ENCODE data around the gene CELF2. TPM values are rescaled to one million over a fixed set of nuclear protein-coding genes. Genes with fewer than 3 reads are reported as not detected.

Gene CELF2
- total and polyA plus RNA-seq, 9 of the 15 experiments (the other 6 are each of a cell fraction or from before 2014, with no cell fraction given) = 4.0 to 20.3 (median 11.1) TPM

DNA sequence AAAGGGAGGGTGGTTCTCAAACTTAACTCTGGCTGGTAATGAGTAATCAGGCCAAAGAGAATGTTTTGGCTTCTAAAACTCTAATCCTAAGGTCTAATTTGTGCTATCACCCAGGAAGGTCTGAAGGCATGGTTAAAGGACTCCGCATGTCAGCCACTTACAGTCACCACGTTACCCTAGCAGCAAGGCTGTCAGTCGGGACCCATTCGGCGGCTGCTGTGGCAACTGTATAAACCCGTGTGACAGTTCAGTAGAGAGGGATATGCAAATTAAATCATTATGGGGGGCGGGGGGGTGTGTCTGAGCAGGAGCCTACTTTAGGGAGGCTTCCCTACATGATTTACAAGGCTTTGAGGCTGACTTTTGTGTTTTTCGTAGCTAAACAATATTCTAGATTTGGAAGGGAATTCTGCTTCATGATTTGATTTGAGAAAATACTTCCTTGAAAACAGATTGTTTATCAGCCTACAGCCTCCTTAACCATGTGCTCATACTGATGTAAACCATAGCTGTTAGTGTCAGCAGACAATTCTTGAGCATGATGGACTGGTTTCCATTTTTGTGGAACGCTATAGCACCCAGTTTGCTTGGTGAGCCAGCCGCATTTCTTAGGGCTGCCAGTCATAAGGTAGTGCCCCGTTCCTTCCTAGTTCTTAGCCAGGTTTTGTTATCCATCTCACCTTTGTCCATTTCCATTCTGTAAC, 309.4 kb downstream of the CELF2 start:
- TF ChIP-seq PYGO2 (tag; IDR thresholded peaks at IDR 0.05) (no peak), KAT7 (CRISPR knock-in tag; IDR thresholded peaks at IDR 0.05; ENCODE audit: borderline replicate concordance) (no peak), MAFG (tag; conservative IDR thresholded peaks at IDR 0.05) (no peak), ZNF197 (CRISPR knock-in tag; IDR thresholded peaks at IDR 0.05; ENCODE audit: low read depth) (no peak), LCOR (CRISPR knock-in tag; IDR thresholded peaks at IDR 0.05) (no peak), ZNF217 (CRISPR knock-in tag; IDR thresholded peaks at IDR 0.05) (no peak)
- TF ChIP-seq, protein P1, sequence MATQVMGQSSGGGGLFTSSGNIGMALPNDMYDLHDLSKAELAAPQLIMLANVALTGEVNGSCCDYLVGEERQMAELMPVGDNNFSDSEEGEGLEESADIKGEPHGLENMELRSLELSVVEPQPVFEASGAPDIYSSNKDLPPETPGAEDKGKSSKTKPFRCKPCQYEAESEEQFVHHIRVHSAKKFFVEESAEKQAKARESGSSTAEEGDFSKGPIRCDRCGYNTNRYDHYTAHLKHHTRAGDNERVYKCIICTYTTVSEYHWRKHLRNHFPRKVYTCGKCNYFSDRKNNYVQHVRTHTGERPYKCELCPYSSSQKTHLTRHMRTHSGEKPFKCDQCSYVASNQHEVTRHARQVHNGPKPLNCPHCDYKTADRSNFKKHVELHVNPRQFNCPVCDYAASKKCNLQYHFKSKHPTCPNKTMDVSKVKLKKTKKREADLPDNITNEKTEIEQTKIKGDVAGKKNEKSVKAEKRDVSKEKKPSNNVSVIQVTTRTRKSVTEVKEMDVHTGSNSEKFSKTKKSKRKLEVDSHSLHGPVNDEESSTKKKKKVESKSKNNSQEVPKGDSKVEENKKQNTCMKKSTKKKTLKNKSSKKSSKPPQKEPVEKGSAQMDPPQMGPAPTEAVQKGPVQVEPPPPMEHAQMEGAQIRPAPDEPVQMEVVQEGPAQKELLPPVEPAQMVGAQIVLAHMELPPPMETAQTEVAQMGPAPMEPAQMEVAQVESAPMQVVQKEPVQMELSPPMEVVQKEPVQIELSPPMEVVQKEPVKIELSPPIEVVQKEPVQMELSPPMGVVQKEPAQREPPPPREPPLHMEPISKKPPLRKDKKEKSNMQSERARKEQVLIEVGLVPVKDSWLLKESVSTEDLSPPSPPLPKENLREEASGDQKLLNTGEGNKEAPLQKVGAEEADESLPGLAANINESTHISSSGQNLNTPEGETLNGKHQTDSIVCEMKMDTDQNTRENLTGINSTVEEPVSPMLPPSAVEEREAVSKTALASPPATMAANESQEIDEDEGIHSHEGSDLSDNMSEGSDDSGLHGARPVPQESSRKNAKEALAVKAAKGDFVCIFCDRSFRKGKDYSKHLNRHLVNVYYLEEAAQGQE (IDR thresholded peaks at IDR 0.05; ENCODE audit: borderline replicate concordance) = no peak
- TF ChIP-seq, protein P1 (CRISPR knock-in tag; IDR thresholded peaks at IDR 0.05; ENCODE audit: low read depth) = no peak
- Histone ChIP-seq H3K4me2 (ENCODE audit: insufficient read depth, low read length) (no peak overlapping the region), H3K27ac (ENCODE audit: extremely low read depth, low read depth, low read length) (no peak overlapping the region), H3K27me3 (ENCODE audit: control insufficient read depth in 2 of 2, insufficient read depth in 2 of 2, low read length in 2 of 2) (no peaks in the 10 kb centered on the region), H3K4me3 (no peak overlapping the region), H3K36me3 (ENCODE audit: control insufficient read depth, insufficient read depth, low read length) (no peaks in the 10 kb centered on the region), H3K79me2 (ENCODE audit: control insufficient read depth, insufficient read depth, low read length) (no peaks in the 10 kb centered on the region), H3K4me1 (replicated peaks in 1 of 2; ENCODE audit: control insufficient read depth in 2 of 2, insufficient read depth in 2 of 2, low read length in 2 of 2) (no peaks in the 10 kb centered on the region), H2AFZ (ENCODE audit: low read depth, low read length) (no peak overlapping the region), H3K9me3 (replicated peaks; ENCODE audit: control insufficient read depth, insufficient read depth, low read depth, low read length) (no peaks in the 10 kb centered on the region), H3K9me1 (ENCODE audit: control insufficient read depth, insufficient read depth, low read length) (no peaks in the 10 kb centered on the region), H3K9ac (ENCODE audit: insufficient read depth in 1 of 2, low read depth in 2 of 2, low read length in 2 of 2) (no peak overlapping the region), H4K20me1 (replicated peaks; ENCODE audit: control insufficient read depth, insufficient read depth, low read length) (no peaks in the 10 kb centered on the region)
- DNase-seq (ENCODE audit: extremely low read depth in 1 of 4, low spot score in 3 of 4) = no peak
- no peak for FAIRE-seq
- BruUV-seq (replicated peaks) = no TSS peak
- POLR2A ChIA-PET = interaction anchor here (0.8 to 2.4 kb wide), 3 partner anchors 9 to 12 kb away, joined by 3 to 6 read pairs (median 6); no protein-coding TSS in a partner anchor
- intact Hi-C loops (cut with micrococcal nuclease) (no loop called here), in situ Hi-C loops (cut with MboI) (no loop called here)
- ATAC-seq = no peak
- CTCF ChIA-PET (ENCODE audit: low intra/inter-chr PET ratio) = no interaction called here
- 36% methylated on average over 11 of the region's 11 CpGs for WGBS (ENCODE audit: insufficient coverage, low coverage, missing lambda C conversion rate)

Measured in K562 (cell line).